HG03460 (cell line): ENCODE data around the gene CEACAM3.
"Not testable (repeated sequence)": the region's sequence is repeated elsewhere in the genome, so short reads cannot be mapped to it uniquely, and the experiment has no call there.

ENCODE experiments used
- ATAC-seq: cut with Tn5 transposase; IDR thresholded peaks from one replicate; pipeline ENCODE4 v1.9.1; 2021; ENCODE audit not compliant: unreplicated experiment

Gene CEACAM3

GRCh38 chr19:41796362-41796761, at the start of gene CEACAM3:
Gene CEACAM3, plus strand, starts transcription at chr19:41796587. Its CDS starts 91 bp downstream, at chr19:41796678.
- no peak for ATAC-seq

GRCh38 chr19:41746593-41747227, 49.7 kb upstream of the CEACAM3 start:
- ATAC-seq = no peak

GRCh38 chr19:41748012-41748411, 48.4 kb upstream of the CEACAM3 start:
- ATAC-seq = no peak

- not testable (repeated sequence) for ATAC-seq
Measured at GRCh38 chr19:41750248-41751134, 45.9 kb upstream of the CEACAM3 start.

GRCh38 chr19:41753159-41753558, 43.2 kb upstream of the CEACAM3 start:
- no peak for ATAC-seq

GRCh38 chr19:41753936-41754529, 42.4 kb upstream of the CEACAM3 start:
- no peak for ATAC-seq

- no peak for ATAC-seq
Measured at GRCh38 chr19:41755328-41755913, 41.0 kb upstream of the CEACAM3 start, which contains the start of gene CEACAM6. Gene CEACAM6, plus strand, starts transcription at chr19:41755530. Its CDS starts 109 bp downstream, at chr19:41755639.

- ATAC-seq = no peak
Measured at GRCh38 chr19:41758846-41759245, 37.5 kb upstream of the CEACAM3 start.

- ATAC-seq = no peak
Measured at GRCh38 chr19:41767115-41767514, 29.3 kb upstream of the CEACAM3 start.

GRCh38 chr19:41768105-41768504, 28.3 kb upstream of the CEACAM3 start:
- not testable (repeated sequence) for ATAC-seq

GRCh38 chr19:41769608-41770007, 26.8 kb upstream of the CEACAM3 start:
- no peak for ATAC-seq

GRCh38 chr19:41771410-41771809, 25.0 kb upstream of the CEACAM3 start:
- no peak for ATAC-seq

- no peak for ATAC-seq
Measured at GRCh38 chr19:41774515-41774980, 21.8 kb upstream of the CEACAM3 start.

GRCh38 chr19:41776700-41777099, 19.7 kb upstream of the CEACAM3 start:
- no peak for ATAC-seq

- no peak for ATAC-seq
Measured at GRCh38 chr19:41783612-41784011, 12.8 kb upstream of the CEACAM3 start.

- ATAC-seq = no peak
Measured at GRCh38 chr19:41784312-41784711, 12.1 kb upstream of the CEACAM3 start.

- no peak for ATAC-seq
Measured at GRCh38 chr19:41784743-41785142, 11.6 kb upstream of the CEACAM3 start.

GRCh38 chr19:41785653-41786052, 10.7 kb upstream of the CEACAM3 start:
- ATAC-seq = no peak

- no peak for ATAC-seq
Measured at GRCh38 chr19:41787055-41787454, 9.3 kb upstream of the CEACAM3 start.

- ATAC-seq = not testable (repeated sequence)
Measured at GRCh38 chr19:41788518-41788917, 7.9 kb upstream of the CEACAM3 start.

GRCh38 chr19:41789053-41789452, 7.3 kb upstream of the CEACAM3 start:
- not testable (repeated sequence) for ATAC-seq
